Measurements from ENCODE around the gene RAMP2. TPM values are rescaled to one million over a fixed set of nuclear protein-coding genes. Genes with fewer than 3 reads are reported as not detected.

Gene RAMP2
- polyA plus RNA-seq, 1 donor (not counting 4 experiments of a cell fraction or from before 2014, with no cell fraction given), result not detected

DNA sequence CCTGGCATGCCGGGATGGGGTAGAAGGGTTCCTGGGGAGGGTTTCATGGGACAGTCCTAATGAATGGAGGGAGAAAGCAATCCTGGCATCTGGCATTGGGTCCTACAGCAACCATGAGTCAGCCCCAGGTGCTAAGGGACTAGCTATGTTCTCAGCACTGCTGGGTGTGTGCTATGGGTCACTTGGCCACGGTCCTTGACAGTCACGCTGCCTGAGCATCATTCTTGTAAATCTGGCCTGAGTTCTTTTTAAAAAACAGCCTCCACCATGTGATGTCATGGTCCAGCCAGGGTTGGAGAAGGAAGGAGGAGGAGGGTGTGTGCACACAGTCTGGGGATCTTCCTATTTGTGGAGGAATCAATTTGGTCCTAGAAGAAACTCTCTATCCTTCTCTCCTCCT lies 6.2 kb upstream of the RAMP2 start:
- Histone ChIP-seq H3K4me3 (ENCODE audit: control insufficient read depth in 2 of 3, extremely low read depth in 1 of 3, insufficient read depth in 2 of 3, low read depth in 1 of 3, low read length in 3 of 3) (no peak overlapping the region), H4K20me1 (ENCODE audit: control insufficient read depth, extremely low read depth, insufficient read depth, low read length) (no peaks in the 10 kb centered on the region), H2AFZ (ENCODE audit: control insufficient read depth, low read length) (no peak overlapping the region), H3K4me2 (ENCODE audit: control insufficient read depth, extremely low read depth, insufficient read depth, low read depth, low read length) (no peak overlapping the region), H3K9me3 (ENCODE audit: control insufficient read depth, low read depth, low read length) (no peaks in the 10 kb centered on the region), H3K9ac (ENCODE audit: control insufficient read depth, extremely low read depth, insufficient read depth, low read length) (no peak overlapping the region), H3K27me3 (ENCODE audit: control insufficient read depth, extremely low read depth, insufficient read depth, low read length) (peaks cover 5% of the 10 kb centered on the region), H3K9me1 (ENCODE audit: control insufficient read depth, extremely low read depth, insufficient read depth, low read length) (no peaks in the 10 kb centered on the region), H3K79me2 (ENCODE audit: control insufficient read depth, insufficient read depth, low read length) (no peaks in the 10 kb centered on the region), H3K36me3 (ENCODE audit: control insufficient read depth in 2 of 2, extremely low read depth in 1 of 2, insufficient read depth in 2 of 2, low read length in 2 of 2) (no peaks in the 10 kb centered on the region), H3K27ac (ENCODE audit: control insufficient read depth, insufficient read depth, low read length) (no peak overlapping the region), H3K4me1 (ENCODE audit: control insufficient read depth, extremely low read depth, insufficient read depth, low read length) (no peaks in the 10 kb centered on the region)
- DNase-seq (ENCODE audit: low read depth, low spot score) (no peak), FAIRE-seq (no peak)
- dilution Hi-C loops (cut with MboI; ENCODE audit: extremely low pct_ligation_motif_present, low sequenced_read_pairs), result no loop called here
- TF ChIP-seq, protein P1, sequence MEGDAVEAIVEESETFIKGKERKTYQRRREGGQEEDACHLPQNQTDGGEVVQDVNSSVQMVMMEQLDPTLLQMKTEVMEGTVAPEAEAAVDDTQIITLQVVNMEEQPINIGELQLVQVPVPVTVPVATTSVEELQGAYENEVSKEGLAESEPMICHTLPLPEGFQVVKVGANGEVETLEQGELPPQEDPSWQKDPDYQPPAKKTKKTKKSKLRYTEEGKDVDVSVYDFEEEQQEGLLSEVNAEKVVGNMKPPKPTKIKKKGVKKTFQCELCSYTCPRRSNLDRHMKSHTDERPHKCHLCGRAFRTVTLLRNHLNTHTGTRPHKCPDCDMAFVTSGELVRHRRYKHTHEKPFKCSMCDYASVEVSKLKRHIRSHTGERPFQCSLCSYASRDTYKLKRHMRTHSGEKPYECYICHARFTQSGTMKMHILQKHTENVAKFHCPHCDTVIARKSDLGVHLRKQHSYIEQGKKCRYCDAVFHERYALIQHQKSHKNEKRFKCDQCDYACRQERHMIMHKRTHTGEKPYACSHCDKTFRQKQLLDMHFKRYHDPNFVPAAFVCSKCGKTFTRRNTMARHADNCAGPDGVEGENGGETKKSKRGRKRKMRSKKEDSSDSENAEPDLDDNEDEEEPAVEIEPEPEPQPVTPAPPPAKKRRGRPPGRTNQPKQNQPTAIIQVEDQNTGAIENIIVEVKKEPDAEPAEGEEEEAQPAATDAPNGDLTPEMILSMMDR (optimal IDR thresholded peaks at IDR 0.05 in 1 of 3, IDR thresholded peaks at IDR 0.05 in 1 of 3, conservative IDR thresholded peaks at IDR 0.05 in 1 of 3; ENCODE audit: extremely low read depth in 1 of 3, insufficient read depth in 2 of 3, low read length in 3 of 3), result no peak
- no peak for TF ChIP-seq EZH2 (IDR thresholded peaks at IDR 0.05; ENCODE audit: low read length)

DNA sequence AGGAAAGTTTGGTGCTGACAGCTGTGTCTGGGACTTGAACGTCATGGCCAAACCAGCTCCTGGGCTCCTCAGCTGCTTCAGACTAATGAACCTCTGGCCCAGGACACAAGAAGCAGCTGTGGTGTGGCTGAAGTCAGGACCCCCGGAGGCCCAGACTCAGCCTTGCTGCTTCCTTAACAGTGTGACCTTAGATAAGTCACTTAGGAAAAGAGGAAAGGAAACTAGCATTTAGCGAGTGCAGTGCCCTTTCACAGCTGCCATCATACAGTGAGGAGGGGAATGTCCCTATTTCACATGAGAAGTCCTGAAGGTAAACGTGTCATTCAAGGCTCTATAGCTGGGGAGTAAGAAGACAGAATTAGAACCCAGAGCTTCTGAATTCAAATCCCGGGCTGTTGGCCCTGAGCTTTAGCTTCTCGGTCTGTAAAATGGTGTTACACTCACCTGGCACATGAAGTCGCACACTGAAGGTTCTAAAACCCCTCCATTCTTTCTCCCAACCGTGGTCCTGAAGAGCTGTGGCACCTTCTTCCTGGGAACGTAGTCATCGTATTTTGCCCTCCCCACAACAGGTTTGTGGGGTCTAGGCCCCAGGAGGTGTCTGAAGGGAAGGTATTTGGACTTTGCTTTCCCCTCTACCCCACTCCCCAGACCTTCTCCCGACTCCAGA lies 910 bp upstream of the RAMP2 start:
- H3K4me1 ChIP-seq (ENCODE audit: control insufficient read depth, extremely low read depth, insufficient read depth, low read length), result no peaks in the 10 kb centered on the region
- no peak overlapping the region for H3K27ac ChIP-seq (ENCODE audit: control insufficient read depth, insufficient read depth, low read length)
- DNase-seq (ENCODE audit: low read depth, low spot score) (no peak), FAIRE-seq (no peak)
- peaks cover 30% of the 10 kb centered on the region for H3K27me3 ChIP-seq (ENCODE audit: control insufficient read depth, extremely low read depth, insufficient read depth, low read length)
- H3K36me3 ChIP-seq (ENCODE audit: control insufficient read depth in 2 of 2, extremely low read depth in 1 of 2, insufficient read depth in 2 of 2, low read length in 2 of 2), result no peaks in the 10 kb centered on the region
- H3K4me3 ChIP-seq (ENCODE audit: control insufficient read depth in 2 of 3, extremely low read depth in 1 of 3, insufficient read depth in 2 of 3, low read depth in 1 of 3, low read length in 3 of 3), result no peak overlapping the region
- no peaks in the 10 kb centered on the region for H3K79me2 ChIP-seq (ENCODE audit: control insufficient read depth, insufficient read depth, low read length)
- no peak overlapping the region for H2AFZ ChIP-seq (ENCODE audit: control insufficient read depth, low read length)
- no peaks in the 10 kb centered on the region for H3K9me3 ChIP-seq (ENCODE audit: control insufficient read depth, low read depth, low read length)
- TF ChIP-seq EZH2 (IDR thresholded peaks at IDR 0.05; ENCODE audit: low read length), result peak; percentile 60
- TF ChIP-seq, protein P1 (optimal IDR thresholded peaks at IDR 0.05 in 1 of 3, IDR thresholded peaks at IDR 0.05 in 1 of 3, conservative IDR thresholded peaks at IDR 0.05 in 1 of 3; ENCODE audit: extremely low read depth in 1 of 3, insufficient read depth in 2 of 3, low read length in 3 of 3), result no peak
- H3K9ac ChIP-seq (ENCODE audit: control insufficient read depth, extremely low read depth, insufficient read depth, low read length), result no peak overlapping the region
- no peak overlapping the region for H3K4me2 ChIP-seq (ENCODE audit: control insufficient read depth, extremely low read depth, insufficient read depth, low read depth, low read length)
- dilution Hi-C loops (cut with MboI; ENCODE audit: extremely low pct_ligation_motif_present, low sequenced_read_pairs), result no loop called here
- no peaks in the 10 kb centered on the region for H3K9me1 ChIP-seq (ENCODE audit: control insufficient read depth, extremely low read depth, insufficient read depth, low read length)
- no peaks in the 10 kb centered on the region for H4K20me1 ChIP-seq (ENCODE audit: control insufficient read depth, extremely low read depth, insufficient read depth, low read length)
